IgD-negative memory B cell (primary cell): ENCODE data around the gene SYNDIG1. TPM values are rescaled to one million over a fixed set of nuclear protein-coding genes. Genes with fewer than 3 reads are reported as not detected.
"Not testable (repeated sequence)": the region's sequence is repeated elsewhere in the genome, so short reads cannot be mapped to it uniquely, and the experiment has no call there.

Experiments used
- H3K27ac Mint-ChIP-seq, 3 donors: one replicate each; pipeline ENCODE4 v1.8.0; 2020 to 2022; ENCODE audit warnings: mild to moderate bottlenecking in 3 of 3, mixed read lengths in 3 of 3, moderate library complexity in 1 of 3
- H3K27me3 Mint-ChIP-seq: one replicate; pipeline ENCODE4 v1.8.0; 2021; ENCODE audit warnings: mixed read lengths
- H3K36me3 Mint-ChIP-seq: one replicate; pipeline ENCODE4 v1.8.0; 2020; ENCODE audit warnings: mild to moderate bottlenecking, mixed read lengths
- H3K4me1 Mint-ChIP-seq, 3 donors: one replicate each; pipeline ENCODE4 v1.8.0; 2020 to 2022; ENCODE audit warnings: mixed read lengths in 3 of 3, mild to moderate bottlenecking in 1 of 3
- H3K4me3 Mint-ChIP-seq, 4 donors: one replicate each; pipeline ENCODE4 v1.8.0; 2020 to 2022; ENCODE audit warnings: mild to moderate bottlenecking in 4 of 4, mixed read lengths in 4 of 4, moderate library complexity in 3 of 4
- H3K9me3 Mint-ChIP-seq, 3 donors: one replicate each; pipeline ENCODE4 v1.8.0; 2020 to 2021; ENCODE audit warnings: mixed read lengths in 3 of 3, mild to moderate bottlenecking in 1 of 3
- polyA plus RNA-seq: library from polyadenylated mRNA; unstranded; fragments of 300-500 nt; fragmentation: Illumina TruSeq; gene quantifications from one replicate; pipeline ENCODE4 v1.2.3, GENCODE V29; 2021

Gene SYNDIG1
- polyA plus RNA-seq, 1 donor from 2014 or later, result not detected

DNA sequence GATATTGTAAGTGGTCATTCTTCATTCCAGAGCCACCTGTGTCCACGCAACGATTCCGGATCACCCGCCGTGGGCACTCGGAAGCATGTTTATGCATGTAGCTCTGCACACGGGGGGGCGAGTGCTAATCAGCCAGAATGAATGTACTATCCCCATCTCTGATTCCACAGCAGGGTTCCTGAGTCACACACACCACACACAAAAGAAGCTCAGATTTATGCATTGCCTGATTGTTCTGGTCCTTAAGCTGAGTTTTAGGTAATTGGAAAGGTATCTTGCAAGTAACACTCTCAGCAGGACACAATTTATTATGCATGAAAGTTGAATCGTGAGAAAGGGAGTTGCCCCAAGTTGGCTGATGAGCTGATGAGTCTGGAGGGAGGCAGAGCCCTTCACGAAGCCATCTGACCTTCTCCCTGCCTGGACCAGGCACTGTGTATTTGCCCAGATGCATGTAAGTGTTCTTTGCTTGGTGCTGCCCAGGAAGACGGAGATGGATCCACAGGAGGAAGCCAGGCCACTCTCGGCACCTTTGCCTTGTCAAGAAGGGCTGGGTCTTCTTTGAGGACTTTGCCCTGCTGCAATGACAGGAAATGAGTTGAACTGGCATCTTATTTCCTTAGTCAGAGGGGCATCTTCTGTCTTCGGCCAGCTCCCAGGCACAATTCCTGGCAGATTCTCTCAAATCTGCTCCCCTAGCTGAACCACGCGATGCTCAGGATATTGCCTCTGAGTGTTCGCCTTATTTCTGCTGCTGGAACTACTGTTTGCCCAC is 141.1 kb downstream of the SYNDIG1 start:
- Mint-ChIP-seq H3K9me3 (no peaks in the 10 kb centered on the region), H3K27ac (no peak overlapping the region), H3K4me3 (no peak overlapping the region), H3K4me1 (peaks cover 7 to 16% (median 8%) of the 10 kb centered on the region in 3 donors), H3K36me3 (no peaks in the 10 kb centered on the region), H3K27me3 (peaks cover 2% of the 10 kb centered on the region)

DNA sequence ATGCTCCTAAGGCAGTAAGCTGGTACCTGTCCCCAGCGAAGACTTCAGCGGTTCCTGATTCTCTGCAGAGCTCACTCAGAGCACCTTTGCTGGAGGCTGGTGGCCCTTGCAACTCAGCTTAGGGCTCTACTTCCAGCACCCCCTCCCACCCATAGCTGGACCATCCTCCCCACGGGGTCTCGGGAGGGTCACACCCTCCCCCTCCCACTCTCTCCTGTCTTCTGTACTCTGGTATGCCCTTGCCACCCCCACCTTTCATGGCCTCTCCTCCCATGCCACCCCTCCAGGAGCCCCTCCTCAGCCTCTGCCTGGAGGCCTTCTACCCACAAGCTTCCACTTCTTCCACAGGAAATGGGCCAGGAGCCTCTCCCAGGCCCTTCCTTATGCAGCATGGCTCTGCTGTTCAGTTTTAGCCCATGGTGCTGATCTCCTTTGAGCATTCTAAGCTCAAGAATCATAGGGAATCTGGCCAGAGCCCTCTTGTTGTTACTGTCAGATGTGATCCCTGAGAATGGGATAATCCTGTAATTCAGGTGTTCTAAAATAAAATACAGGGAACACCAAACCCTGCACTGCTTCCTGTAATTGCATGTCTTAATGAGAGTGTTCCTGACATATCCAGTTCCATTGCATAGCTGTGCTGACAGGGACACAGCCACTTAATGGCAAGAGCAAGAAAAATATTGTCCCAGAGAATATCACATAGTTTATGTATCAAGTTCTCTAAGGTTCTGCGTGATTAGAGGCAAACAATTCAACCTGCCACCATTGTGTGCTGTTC is 142.1 kb downstream of the SYNDIG1 start:
- Mint-ChIP-seq H3K27me3 (peaks cover 2% of the 10 kb centered on the region), H3K27ac (peak overlapping the region in 1 of 3 donors; percentile 25), H3K4me1 (peaks cover 7 to 16% (median 8%) of the 10 kb centered on the region in 3 donors)

DNA sequence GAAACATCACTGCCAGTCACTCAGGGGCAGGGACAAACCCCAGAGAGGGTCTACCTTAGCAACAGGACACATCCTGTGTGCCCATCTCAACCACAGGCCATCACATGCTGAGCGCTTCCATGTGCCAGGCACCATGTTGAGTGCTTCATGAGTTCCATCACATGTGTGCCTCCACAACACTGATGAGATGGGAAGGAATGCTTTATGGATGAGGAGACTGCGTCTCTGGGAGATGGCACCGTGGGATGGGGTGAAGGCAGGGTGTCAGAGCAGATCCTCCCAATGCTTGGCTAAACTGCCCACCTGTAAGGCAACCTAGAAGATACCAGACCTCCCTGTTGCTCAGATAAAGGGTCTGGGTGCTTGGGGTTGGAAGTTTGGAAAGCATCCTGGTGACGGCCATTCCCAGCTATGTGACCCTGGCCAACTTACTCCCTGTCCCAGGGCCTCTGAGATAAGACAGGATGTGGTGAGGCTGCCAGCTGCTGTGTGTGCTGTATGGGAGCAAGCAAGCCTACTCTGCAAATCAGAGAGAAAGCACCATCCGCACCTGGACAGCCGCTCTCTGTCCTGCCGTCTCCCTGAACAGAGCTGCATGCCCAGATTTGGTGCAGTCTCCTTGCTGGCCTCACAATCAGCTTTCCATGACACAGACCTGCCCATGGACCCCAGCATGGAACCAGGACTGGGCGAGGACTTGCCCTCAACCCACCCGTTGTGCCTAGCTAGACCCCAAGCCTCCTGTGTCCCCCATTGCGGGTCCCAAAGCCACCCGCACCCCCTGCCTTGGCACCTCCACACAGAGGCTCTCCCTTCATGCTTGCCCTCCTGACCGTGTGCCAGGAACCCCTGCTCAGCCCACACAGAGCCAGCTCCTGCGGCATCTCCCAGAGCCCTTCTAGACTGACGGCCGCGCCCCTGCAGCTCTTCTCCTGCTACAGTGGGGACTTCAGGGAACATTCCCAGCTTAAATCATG is 143.7 kb downstream of the SYNDIG1 start:
- peaks cover 3% of the 10 kb centered on the region for H3K27me3 Mint-ChIP-seq
- H3K27ac Mint-ChIP-seq, result peak overlapping the region in 1 of 3 donors; percentile 38
- H3K4me3 Mint-ChIP-seq, result peak overlapping the region in 1 of 4 donors; percentile 69
- peaks cover 7 to 16% (median 8%) of the 10 kb centered on the region in 3 donors for H3K4me1 Mint-ChIP-seq
- no peaks in the 10 kb centered on the region for H3K9me3 Mint-ChIP-seq
- H3K36me3 Mint-ChIP-seq, result no peaks in the 10 kb centered on the region

More for the DNA sequence above, 142.1 kb downstream of the SYNDIG1 start:
- H3K9me3 Mint-ChIP-seq, result no peaks in the 10 kb centered on the region
- no peak overlapping the region for H3K4me3 Mint-ChIP-seq
- no peaks in the 10 kb centered on the region for H3K36me3 Mint-ChIP-seq

DNA sequence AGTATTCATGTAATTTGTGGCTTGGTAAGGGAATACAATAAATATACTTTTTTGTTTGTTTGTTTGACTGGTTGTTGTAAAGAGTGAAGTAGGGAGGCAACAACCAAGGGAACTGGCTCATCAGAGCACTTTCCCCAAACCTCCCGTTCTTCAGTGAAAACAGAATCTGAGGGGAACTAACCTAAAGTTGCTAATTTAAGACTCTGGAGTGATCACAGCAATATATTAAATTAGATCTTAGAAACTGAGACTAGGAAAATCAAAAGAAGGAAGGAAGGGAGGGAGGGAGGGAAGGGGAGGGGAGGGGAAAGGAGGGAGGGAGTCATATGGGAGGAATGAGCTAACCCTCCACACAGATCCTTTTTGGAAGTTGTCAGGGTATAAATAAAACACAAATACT is 144.9 kb downstream of the SYNDIG1 start:
- no peaks in the 10 kb centered on the region for H3K36me3 Mint-ChIP-seq
- H3K4me3 Mint-ChIP-seq, result no peak overlapping the region
- H3K27me3 Mint-ChIP-seq, result peaks cover 3% of the 10 kb centered on the region
- H3K9me3 Mint-ChIP-seq, result no peaks in the 10 kb centered on the region
- no peak overlapping the region for H3K27ac Mint-ChIP-seq
- H3K4me1 Mint-ChIP-seq, result peaks cover 6 to 14% (median 12%) of the 10 kb centered on the region in 3 donors

DNA sequence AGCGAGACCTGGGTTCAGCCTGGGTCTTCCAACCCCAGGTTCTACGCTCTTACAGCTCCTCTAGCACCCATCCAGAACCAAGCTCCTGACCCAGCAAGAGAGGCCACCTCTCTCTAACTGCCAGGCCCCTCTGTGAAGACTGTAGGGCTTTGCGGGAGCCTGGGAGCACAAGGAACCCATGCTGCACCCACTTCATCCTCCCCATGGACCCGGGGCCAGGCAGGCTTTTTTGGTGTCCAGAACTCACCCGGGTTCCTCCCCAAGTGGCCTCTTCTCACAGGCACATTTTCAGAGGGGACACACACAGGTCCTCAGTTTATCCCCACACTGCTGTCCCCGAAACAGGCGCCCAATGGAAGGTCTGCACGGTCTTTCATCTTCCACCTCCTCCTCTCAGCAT is 145.9 kb downstream of the SYNDIG1 start:
- no peaks in the 10 kb centered on the region for H3K36me3 Mint-ChIP-seq
- no peaks in the 10 kb centered on the region for H3K9me3 Mint-ChIP-seq

DNA sequence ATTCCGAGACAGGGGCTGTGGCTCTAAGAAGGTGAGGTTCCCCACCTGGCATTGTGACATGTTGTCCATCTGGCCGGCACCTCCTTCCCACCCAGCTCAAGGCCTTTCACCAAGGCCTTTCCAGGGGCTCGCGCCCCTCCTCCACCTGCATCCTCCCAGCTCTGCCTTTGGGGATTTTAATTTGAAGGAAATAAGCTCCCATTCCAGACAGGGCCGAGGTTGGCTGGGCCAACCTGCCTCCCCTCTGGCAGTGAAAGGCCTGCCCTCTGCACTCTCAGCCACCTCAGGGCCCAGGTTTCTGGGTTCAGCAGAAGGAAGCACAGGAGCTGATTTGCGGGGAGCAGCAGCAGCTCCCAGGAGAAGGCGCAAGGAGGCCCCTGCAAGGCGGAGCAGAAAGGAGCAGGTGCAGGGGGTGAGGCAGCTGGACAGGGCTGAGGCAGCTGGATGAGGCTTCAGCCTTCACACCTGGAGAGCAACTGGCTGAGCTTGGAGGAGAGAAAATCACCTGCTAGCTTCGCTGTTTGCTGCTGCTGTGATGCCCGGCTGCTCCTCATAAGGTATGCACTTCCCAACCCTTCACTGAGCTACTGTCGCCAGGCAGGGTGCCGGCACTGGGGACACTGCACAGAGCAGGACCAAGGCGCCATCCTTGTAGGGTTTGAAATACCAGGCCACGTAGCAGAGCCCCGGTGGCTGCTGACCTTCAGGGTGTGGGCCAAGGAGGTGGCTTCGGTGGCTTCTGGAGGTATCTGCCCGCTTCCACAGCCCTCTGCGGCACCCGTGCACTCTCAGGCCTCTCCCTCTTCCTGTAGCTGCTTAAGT is 147.0 kb downstream of the SYNDIG1 start:
- Mint-ChIP-seq H3K9me3 (no peaks in the 10 kb centered on the region), H3K4me1 (peaks cover 4 to 13% (median 5%) of the 10 kb centered on the region in 3 donors), H3K36me3 (no peaks in the 10 kb centered on the region), H3K27ac (no peak overlapping the region), H3K4me3 (no peak overlapping the region), H3K27me3 (peaks cover 3% of the 10 kb centered on the region)

More for the DNA sequence above, 145.9 kb downstream of the SYNDIG1 start:
- H3K4me3 Mint-ChIP-seq, result no peak overlapping the region
- H3K4me1 Mint-ChIP-seq, result peaks cover 5 to 13% (median 5%) of the 10 kb centered on the region in 3 donors
- H3K27me3 Mint-ChIP-seq, result peaks cover 2% of the 10 kb centered on the region
- H3K27ac Mint-ChIP-seq, result no peak overlapping the region

DNA sequence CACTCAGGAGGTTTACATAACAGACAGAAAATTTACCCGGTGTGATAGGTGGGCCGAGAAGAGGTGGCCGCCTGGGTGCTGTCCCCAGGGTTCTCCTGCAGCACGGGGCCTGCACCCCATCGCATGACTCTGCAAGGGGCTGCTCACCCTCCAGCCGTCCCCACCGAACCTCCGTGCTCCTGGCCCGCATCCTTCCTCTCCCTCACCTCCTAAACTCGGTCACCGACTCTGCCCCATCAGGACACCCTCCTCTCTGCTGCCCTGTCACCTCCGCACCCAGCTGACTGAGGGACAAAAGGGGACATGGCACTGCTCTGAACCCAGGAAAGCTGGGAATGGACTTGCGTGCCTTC is 147.6 kb downstream of the SYNDIG1 start:
- H3K27me3 Mint-ChIP-seq, result peaks cover 6% of the 10 kb centered on the region
- H3K4me3 Mint-ChIP-seq, result no peak overlapping the region
- no peaks in the 10 kb centered on the region for H3K36me3 Mint-ChIP-seq
- H3K27ac Mint-ChIP-seq, result no peak overlapping the region
- H3K9me3 Mint-ChIP-seq, result no peaks in the 10 kb centered on the region
- H3K4me1 Mint-ChIP-seq, result peaks cover 4 to 13% (median 5%) of the 10 kb centered on the region in 3 donors

DNA sequence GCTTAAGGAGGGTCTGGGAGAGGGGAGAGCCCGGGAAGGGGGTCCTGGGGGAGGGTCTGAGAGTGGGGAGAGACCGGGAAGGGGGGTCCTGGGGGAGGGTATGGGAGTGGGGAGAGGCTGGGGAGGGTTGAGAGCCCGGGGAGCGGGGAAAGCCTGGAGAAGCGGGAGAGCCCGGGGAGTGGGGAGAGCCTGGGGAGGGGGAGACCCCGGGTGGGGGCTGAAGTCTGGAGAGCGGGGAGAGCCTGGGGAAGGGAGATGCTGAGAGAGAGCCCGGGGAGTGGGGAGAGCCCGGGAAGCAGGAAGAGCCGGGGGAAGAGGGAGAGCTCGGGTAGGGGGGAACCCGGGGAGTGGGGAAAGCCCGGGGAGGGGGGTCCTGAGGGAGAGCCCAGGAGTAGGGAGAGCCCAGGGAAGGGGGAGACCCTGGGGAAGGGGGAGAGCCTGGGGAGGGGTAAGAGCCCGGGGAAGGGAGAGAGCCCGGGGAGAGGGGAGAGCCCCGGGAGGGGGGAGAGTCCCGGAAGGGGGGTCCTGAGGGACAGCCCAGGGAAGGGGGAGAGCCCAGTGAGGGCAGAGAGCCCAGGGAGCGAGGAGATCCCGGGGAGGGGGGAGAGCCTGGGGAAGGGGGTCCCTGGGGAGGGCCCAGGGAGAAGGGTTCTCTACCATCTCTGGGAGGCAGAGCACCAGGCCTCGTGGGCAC is 148.5 kb downstream of the SYNDIG1 start:
- no peak overlapping the region for H3K27ac Mint-ChIP-seq
- peaks cover 0 to 2% (median 0%) of the 10 kb centered on the region in 3 donors for H3K9me3 Mint-ChIP-seq
- H3K4me3 Mint-ChIP-seq, result no peak overlapping the region
- H3K27me3 Mint-ChIP-seq, result peaks cover 6% of the 10 kb centered on the region
- H3K36me3 Mint-ChIP-seq, result peaks cover 2% of the 10 kb centered on the region
- H3K4me1 Mint-ChIP-seq, result peaks cover 4 to 13% (median 5%) of the 10 kb centered on the region in 3 donors

DNA sequence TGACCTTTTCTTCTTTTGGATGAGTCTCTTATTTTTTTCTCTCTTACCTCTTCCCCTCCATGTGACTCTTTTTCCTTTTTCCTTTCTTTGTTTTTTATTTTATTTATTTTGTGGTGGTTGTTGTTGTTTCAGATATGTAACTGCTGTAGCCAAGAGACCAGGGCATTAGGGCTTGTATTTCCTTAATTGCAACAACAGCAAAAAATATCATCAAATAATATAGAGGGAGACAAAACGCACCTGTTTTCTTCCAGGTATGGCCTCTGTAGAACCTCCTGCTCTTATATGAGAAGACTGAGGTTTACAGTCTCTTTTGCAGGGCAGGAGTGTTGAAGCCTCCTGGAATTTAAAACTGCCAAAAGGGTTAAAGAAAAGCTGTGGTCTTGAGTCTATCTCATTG is 149.3 kb downstream of the SYNDIG1 start:
- no peak overlapping the region for H3K27ac Mint-ChIP-seq
- peaks cover 4 to 9% (median 5%) of the 10 kb centered on the region in 3 donors for H3K4me1 Mint-ChIP-seq
- peaks cover 6% of the 10 kb centered on the region for H3K27me3 Mint-ChIP-seq
- H3K36me3 Mint-ChIP-seq, result peaks cover 3% of the 10 kb centered on the region
- H3K9me3 Mint-ChIP-seq, result peaks cover 0 to 2% (median 0%) of the 10 kb centered on the region in 3 donors
- peak overlapping the region in 1 of 4 donors; percentile 81 for H3K4me3 Mint-ChIP-seq

DNA sequence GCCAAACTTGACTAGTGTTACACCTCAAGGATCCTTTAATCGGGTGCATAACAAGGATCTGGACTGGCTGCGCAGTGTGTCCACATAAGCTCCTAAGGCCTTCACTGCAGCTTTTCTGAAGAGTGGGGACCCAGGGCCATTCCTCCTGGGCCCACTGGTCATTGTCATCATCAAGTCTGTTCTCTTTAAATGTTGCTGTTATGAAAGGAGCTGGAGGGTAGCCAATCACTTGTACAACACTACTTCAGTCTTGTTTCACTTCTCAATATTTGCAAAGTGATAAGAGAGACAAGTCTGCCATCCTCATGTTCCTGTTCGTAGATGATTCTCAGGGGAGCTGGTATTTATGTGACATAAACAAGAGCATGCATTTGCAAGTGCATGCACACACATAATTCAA is 149.8 kb downstream of the SYNDIG1 start:
- Mint-ChIP-seq H3K36me3 (peaks cover 3% of the 10 kb centered on the region), H3K4me1 (peaks cover 4 to 9% (median 5%) of the 10 kb centered on the region in 3 donors)

DNA sequence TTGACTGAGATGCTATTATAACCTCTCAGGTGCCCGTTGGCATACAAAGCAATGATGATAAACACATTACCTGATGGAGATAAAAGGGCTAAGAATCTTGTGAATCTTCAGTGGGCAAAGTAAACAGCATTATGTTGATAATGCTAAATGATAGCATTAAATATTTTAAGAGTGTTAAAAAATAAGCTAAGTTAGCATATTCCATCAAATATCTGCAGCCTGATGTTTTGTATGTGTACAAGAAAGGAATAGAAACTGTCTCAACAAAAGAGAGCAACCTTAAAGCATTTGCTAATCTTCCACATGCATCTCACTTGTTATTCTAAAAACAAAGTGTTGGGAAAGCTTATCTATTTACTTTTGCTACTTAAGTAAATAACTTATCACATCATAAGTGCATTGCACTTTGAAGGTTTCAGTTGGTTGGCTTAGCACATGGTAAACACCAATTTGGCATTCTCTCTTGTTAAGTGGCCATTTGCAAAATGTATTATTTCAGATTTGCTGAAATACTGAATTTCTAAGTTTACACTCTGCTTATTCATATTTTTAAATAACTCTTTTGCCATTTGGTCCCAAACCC is 151.6 kb downstream of the SYNDIG1 start:
- Mint-ChIP-seq H3K4me3 (no peak overlapping the region), H3K4me1 (peaks cover 4 to 9% (median 5%) of the 10 kb centered on the region in 3 donors), H3K27ac (no peak overlapping the region), H3K9me3 (peaks cover 0 to 2% (median 0%) of the 10 kb centered on the region in 3 donors), H3K36me3 (peaks cover 3% of the 10 kb centered on the region), H3K27me3 (peaks cover 6% of the 10 kb centered on the region)

More for the DNA sequence above, 149.8 kb downstream of the SYNDIG1 start:
- Mint-ChIP-seq H3K9me3 (peaks cover 0 to 2% (median 0%) of the 10 kb centered on the region in 3 donors), H3K27me3 (peaks cover 6% of the 10 kb centered on the region), H3K4me3 (peak overlapping the region in 1 of 4 donors; percentile 81), H3K27ac (no peak overlapping the region)

DNA sequence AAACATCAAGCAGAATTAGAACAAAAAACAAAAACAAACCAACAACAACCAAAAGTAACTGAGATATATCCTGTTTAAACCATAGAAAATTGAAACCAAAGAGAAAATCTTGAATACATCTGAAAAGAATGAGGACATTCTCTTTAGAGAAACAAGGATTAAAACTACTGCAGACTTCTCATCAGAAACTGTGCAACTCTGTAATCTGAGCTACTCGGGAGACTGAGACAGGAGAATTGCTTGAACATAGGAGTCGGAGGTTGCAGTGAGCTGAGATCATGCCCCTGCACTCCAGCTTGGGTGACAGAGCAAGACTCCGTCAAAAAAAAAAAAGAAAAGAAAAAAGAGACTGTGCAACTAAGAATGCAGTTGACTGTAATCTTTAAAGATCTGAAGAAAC is 153.4 kb downstream of the SYNDIG1 start:
- peaks cover 3% of the 10 kb centered on the region for H3K36me3 Mint-ChIP-seq
- peaks cover 5% of the 10 kb centered on the region for H3K27me3 Mint-ChIP-seq
- H3K4me1 Mint-ChIP-seq, result peaks cover 4 to 9% (median 5%) of the 10 kb centered on the region in 3 donors
- peaks cover 0 to 2% (median 0%) of the 10 kb centered on the region in 3 donors for H3K9me3 Mint-ChIP-seq
- H3K4me3 Mint-ChIP-seq, result no peak overlapping the region
- no peak overlapping the region for H3K27ac Mint-ChIP-seq

DNA sequence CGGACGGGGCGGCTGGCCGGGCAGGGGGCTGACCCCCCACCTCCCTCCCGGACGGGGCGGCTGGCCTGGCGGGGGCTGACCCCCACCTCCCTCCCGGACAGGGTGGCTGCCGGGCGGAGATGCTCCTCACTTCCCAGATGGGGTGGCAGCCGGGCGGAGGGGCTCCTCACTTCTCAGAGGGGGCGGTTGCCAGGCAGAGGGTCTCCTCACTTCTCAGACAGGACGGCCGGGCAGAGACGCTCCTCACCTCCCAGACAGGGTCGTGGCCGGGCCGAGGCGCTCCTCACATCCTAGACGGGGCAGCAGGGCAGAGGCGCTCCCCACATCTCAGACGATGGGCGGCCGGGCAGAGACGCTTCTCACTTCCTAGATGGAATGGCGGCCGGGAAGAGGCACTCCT is 156.7 kb downstream of the SYNDIG1 start:
- not testable (repeated sequence) for H3K4me1 Mint-ChIP-seq, H3K36me3 Mint-ChIP-seq, H3K27ac Mint-ChIP-seq, H3K9me3 Mint-ChIP-seq, H3K4me3 Mint-ChIP-seq, H3K27me3 Mint-ChIP-seq
